SK-N-SH treated with all-trans-retinoic acid at 6 μM for 48 hours (cell line): ENCODE data around the gene TCF12.

Experiments used
- CREB5 ChIP-seq: fragments of 250-450 bp; sonication (Bioruptor Pico); IDR thresholded peaks from 2 replicates; pipeline ENCODE4 v1.5.1; 2020; ENCODE audit warnings: low read depth, mild to moderate bottlenecking, moderate library complexity
- CSDC2 ChIP-seq: fragments of 250-450 bp; sonication (Bioruptor Pico); IDR thresholded peaks from 2 replicates; pipeline ENCODE4 v1.5.0; 2020; ENCODE audit warnings: mild to moderate bottlenecking, moderate library complexity
- CSRNP3 ChIP-seq: fragments of 250-450 bp; sonication (Bioruptor Pico); IDR thresholded peaks from 2 replicates; pipeline ENCODE4 v1.5.1; 2021; ENCODE audit warnings: mild to moderate bottlenecking, moderate library complexity
- PATZ1 ChIP-seq: fragments of 250-450 bp; sonication (Bioruptor Pico); IDR thresholded peaks from 2 replicates; pipeline ENCODE4 v1.8.0; 2020; ENCODE audit warnings: mild to moderate bottlenecking, moderate library complexity, borderline replicate concordance
- POU6F1 ChIP-seq: fragments of 250-450 bp; sonication (Bioruptor Pico); IDR thresholded peaks from 2 replicates; pipeline ENCODE4 v1.8.0; 2021; ENCODE audit warnings: low read depth, mild to moderate bottlenecking, moderate library complexity, borderline replicate concordance
- RARB ChIP-seq: fragments of 250-450 bp; sonication (Bioruptor Pico); IDR thresholded peaks from 2 replicates; pipeline ENCODE4 v1.8.0; 2021; ENCODE audit warnings: mild to moderate bottlenecking, moderate library complexity
- SNAI2 ChIP-seq: fragments of 250-450 bp; sonication (Bioruptor Pico); IDR thresholded peaks from 2 replicates; pipeline ENCODE4 v1.5.0; 2020; ENCODE audit warnings: mild to moderate bottlenecking, moderate library complexity
- TCF4 ChIP-seq: fragments of 250-450 bp; sonication (Bioruptor Pico); IDR thresholded peaks from 2 replicates; pipeline ENCODE4 v1.8.0; 2021; ENCODE audit warnings: mild to moderate bottlenecking, moderate library complexity, borderline replicate concordance
- TSHZ2 ChIP-seq: fragments of 250-450 bp; sonication (Bioruptor Pico); IDR thresholded peaks from 2 replicates; pipeline ENCODE4 v1.5.0; 2020; ENCODE audit warnings: mild to moderate bottlenecking, moderate library complexity
- ZFP3 ChIP-seq: fragments of 250-450 bp; sonication (Bioruptor Pico); IDR thresholded peaks from 2 replicates; pipeline ENCODE4 v1.5.0; 2020; ENCODE audit warnings: mild to moderate bottlenecking, moderate library complexity
- ZFP30 ChIP-seq: fragments of 450-650 bp; formaldehyde crosslinking; IDR thresholded peaks from 2 replicates; pipeline ENCODE4 v1.5.0; 2022; ENCODE audit warnings: mild to moderate bottlenecking, moderate library complexity
- ZNF565 ChIP-seq: fragments of 450-650 bp; formaldehyde crosslinking; conservative IDR thresholded peaks from 2 replicates; pipeline ENCODE4 v1.5.0; 2020; ENCODE audit warnings: low read depth, mild to moderate bottlenecking, moderate library complexity

- TF ChIP-seq ZFP3 (CRISPR knock-in tag) (no peak), TCF4 (no peak), PATZ1 (CRISPR knock-in tag) (no peak), ZNF565 (CRISPR knock-in tag) (no peak), CSRNP3 (CRISPR knock-in tag) (no peak), ZFP30 (no peak), TSHZ2 (CRISPR knock-in tag) (no peak), RARB (no peak), SNAI2 (no peak), CREB5 (CRISPR knock-in tag) (no peak), POU6F1 (CRISPR knock-in tag) (no peak), CSDC2 (CRISPR knock-in tag) (no peak)
Measured at GRCh38 chr15:56980473-56980872, 62.0 kb downstream of the TCF12 start.
